ENCODE results near the gene RAG2. TPM values are rescaled to one million over a fixed set of nuclear protein-coding genes. Genes with fewer than 3 reads are reported as not detected.

The RAG2 gene
- total RNA-seq, 1 experiment from 2014 or later = not detected

- Histone ChIP-seq H3T11ph (ENCODE audit: low read length) (no peak overlapping the region), H3K4me2 (ENCODE audit: insufficient read depth, insufficient read length, low read length) (no peak overlapping the region), H3K4ac (ENCODE audit: low read depth, low read length) (no peak overlapping the region), H4K5ac (ENCODE audit: insufficient read length, low read depth, low read length) (no peak overlapping the region), H3K4me1 (ENCODE audit: insufficient read depth, low read length) (no peaks in the 10 kb centered on the region), H4K91ac (ENCODE audit: insufficient read length, low read depth, low read length) (no peak overlapping the region), H2BK15ac (ENCODE audit: low read depth, low read length) (no peak overlapping the region), H2BK120ac (ENCODE audit: low read depth, low read length, poor library complexity, severe bottlenecking) (no peak overlapping the region), H2BK5ac (ENCODE audit: insufficient read length, low read length) (no peak overlapping the region), H2AK5ac (ENCODE audit: insufficient read length, low read length) (no peak overlapping the region), H3K14ac (ENCODE audit: insufficient read depth, low read length) (no peak overlapping the region), H3K79me1 (ENCODE audit: insufficient read depth, low read depth, low read length, poor library complexity, severe bottlenecking) (no peaks in the 10 kb centered on the region), H4K8ac (replicated peaks; ENCODE audit: insufficient read length, low read depth, low read length) (no peak overlapping the region), H4K20me1 (ENCODE audit: control insufficient read depth, insufficient read depth, insufficient read length) (no peaks in the 10 kb centered on the region), H3K9me3 (ENCODE audit: control insufficient read depth, low read depth, low read length) (no peaks in the 10 kb centered on the region), H2BK12ac (ENCODE audit: insufficient read length, low read depth, low read length) (no peak overlapping the region), H3K56ac (ENCODE audit: insufficient read length, low read depth, low read length) (no peak overlapping the region), H2BK20ac (ENCODE audit: low read depth, low read length, poor library complexity, severe bottlenecking) (no peak overlapping the region), H3K27me3 (ENCODE audit: insufficient read depth, low read length) (no peaks in the 10 kb centered on the region), H2AFZ (ENCODE audit: low read length) (no peak overlapping the region), H3K23me2 (ENCODE audit: insufficient read length, low read depth, low read length, poor library complexity, severe bottlenecking) (no peaks in the 10 kb centered on the region), H3K9ac (ENCODE audit: extremely low read depth, insufficient read length, low read length) (no peak overlapping the region), H3K79me2 (ENCODE audit: insufficient read depth, low read length) (no peaks in the 10 kb centered on the region), H3K23ac (ENCODE audit: insufficient read length, low read depth, low read length) (no peak overlapping the region), H3K27ac (ENCODE audit: insufficient read length, low read depth, low read length) (no peak overlapping the region), H3K18ac (ENCODE audit: insufficient read length, low read depth, low read length) (no peak overlapping the region)
- Mint-ChIP-seq H3K36me3 (ENCODE audit: insufficient read depth in 1 of 3, low read depth in 3 of 3) (no peaks in the 10 kb centered on the region), H3K27ac (no peak overlapping the region), H3K9me3 (no peaks in the 10 kb centered on the region), H3K4me3 (no peak overlapping the region), H3K4me1 (no peaks in the 10 kb centered on the region), H3K27me3 (ENCODE audit: low read depth) (no peaks in the 10 kb centered on the region)
- TF ChIP-seq CTCF (conservative IDR thresholded peaks at IDR 0.05) = no peak
- WGBS (ENCODE audit: extremely low coverage, insufficient read length, low lambda C conversion rate) = no CpG with 5 or more reads among the region's 6 CpGs
- DNase-seq = no peak
These were observed 7.5 kb upstream of the RAG2 start for GRCh38 chr11:36605221-36606216.

All from H9 (cell line).